Right lobe of liver (tissue), 6 donors: ENCODE measurements around the gene USF2. TPM values are rescaled to one million over a fixed set of nuclear protein-coding genes. Genes with fewer than 3 reads are reported as not detected.

Source experiments
- ATAC-seq, 4 donors: fragments of 200-7000 bp; cut with Tn5 transposase; one replicate each; pipeline ENCODE4 v1.9.1; 2020; ENCODE audit warnings: mild to moderate bottlenecking in 4 of 4, moderate library complexity in 4 of 4
- DNase-seq, 3 donors: peaks; one replicate each; pipeline ENCODE4 v3.0.0-alpha.2; 2020
- H3K27ac ChIP-seq, 3 donors: fragments of 200-600 bp; one replicate each; pipeline ENCODE4 v1.8.0; 2022
- H3K27me3 ChIP-seq, 2 donors: fragments of 200-600 bp; one replicate each; pipeline ENCODE4 v1.8.0; 2022
- H3K36me3 ChIP-seq, 4 donors: fragments of 200-600 bp; sonication (generic) in 1 of 4; one replicate each; pipeline versions ENCODE4 v1.5.1 to v1.8.0; 2017 to 2022; ENCODE audit warnings: control low read depth in 1 of 4
- H3K4me1 ChIP-seq, 4 donors: fragments of 200-600 bp; sonication (generic) in 1 of 4; one replicate each; pipeline versions ENCODE4 v1.5.1 to v1.8.0; 2017 to 2022; ENCODE audit warnings: control low read depth in 1 of 4
- H3K4me3 ChIP-seq, 3 donors: fragments of 200-600 bp; one replicate each; pipeline ENCODE4 v1.8.0; 2022
- H3K9me3 ChIP-seq, 4 donors: fragments of 200-600 bp; sonication (generic) in 1 of 4; one replicate each; pipeline versions ENCODE4 v1.5.1 to v1.8.0; 2017 to 2022; ENCODE audit warnings: control low read depth in 1 of 4
- POLR2A ChIP-seq: fragments of 450-650 bp; IDR thresholded peaks from one replicate; pipeline ENCODE4 v1.6.1; 2017; ENCODE audit warnings: antibody characterized with exemption, mild to moderate bottlenecking
- WGBS: methylation state at CpG from one replicate; pipeline ENCODE4 v1.1.6; 2018; ENCODE audit warnings: low coverage, low lambda C conversion rate; ENCODE audit not compliant: insufficient coverage; ENCODE audit errors: missing lambda C conversion rate; 5-methylcytosine and 5-hydroxymethylcytosine counted together
- intact Hi-C, 2 donors: fragments of 100-400 bp; cut with DNase I; formaldehyde crosslinking; loops; one replicate each; pipeline versions ENCODE4 v1.11.2 to v1.14.1; 2022
- total RNA-seq, 6 experiments: library from RNA; depleted of rRNA in 2 of 6; stranded (reverse); fragments of >200 nt in 2 of 6; fragmentation: NEBNext Ultra II Directional in 3 of 6; extraction: Animal tissue kit (Norgen Biotek cat#: 25700) in 3 of 6; gene quantifications; one replicate each; pipeline versions ENCODE4 v1.1.0 to v1.2.4, GENCODE V29; 2016 to 2023
- TF ChIP-seq, protein P1 (sequence below), 4 donors: fragments of 200-600 bp in 3 of 4; fragments of 450-650 bp in 1 of 4; IDR thresholded peaks; one replicate each; pipeline versions ENCODE4 v1.5.1 to v1.8.0; 2016 to 2022; ENCODE audit warnings: antibody characterized with exemption in 4 of 4, mild to moderate bottlenecking in 2 of 4
- donor health status: DM: no; HTN: yes; CAD: no.
- donor health status: DM: no; HTN: no; CAD: no.
- donor health status: DM: no; HTN: no; CAD: no.
- donor health status: DM: no; HTN: yes; CAD: no.
- donor health status: DM: no; HTN: yes; CAD: no.

USF2 gene
- total RNA-seq, 6 experiments from 2014 or later = 65.4 to 78.5 (median 75.7) TPM

DNA sequence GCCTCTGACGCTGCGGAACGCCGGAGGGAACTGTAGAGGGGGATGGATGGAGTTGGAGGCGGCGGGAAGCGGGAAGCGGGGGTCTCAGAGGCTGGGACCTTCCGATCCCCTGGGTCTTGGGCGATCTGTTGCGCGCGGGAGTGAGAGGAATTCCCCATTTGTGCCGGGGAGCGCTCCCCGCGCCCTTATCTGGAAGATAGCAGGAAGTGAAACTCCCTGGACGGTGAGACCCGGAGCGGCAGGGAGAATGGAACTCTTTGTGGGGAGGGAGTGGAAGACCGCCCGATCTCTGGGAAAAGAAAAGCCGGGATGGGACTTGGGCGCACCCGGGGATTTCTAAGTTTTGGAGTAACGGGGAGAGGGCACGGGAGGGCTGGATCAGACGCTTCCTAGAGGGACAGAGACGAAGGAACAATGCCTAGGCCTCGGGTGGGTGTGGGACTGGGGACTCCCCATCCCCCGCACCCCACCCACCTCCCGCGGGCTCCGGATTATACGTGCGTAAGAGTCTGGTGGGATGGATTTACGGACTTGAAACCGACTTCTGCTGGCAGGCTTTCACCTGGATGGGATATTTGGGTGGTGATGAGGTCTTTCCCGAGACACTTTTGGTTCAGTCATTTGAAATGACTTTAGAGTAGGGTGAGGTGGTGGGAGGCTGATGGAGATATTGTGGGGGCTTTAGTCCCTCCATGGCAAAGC, 19.5 kb upstream of the USF2 start:
- H3K27me3 ChIP-seq = no peaks in the 10 kb centered on the region
- under 1% methylated on average over 20 of the region's 39 CpGs for WGBS
- H3K4me1 ChIP-seq = peaks cover 0 to 7% (median 2%) of the 10 kb centered on the region in 4 donors
- intact Hi-C loops = no loop called here
- H3K9me3 ChIP-seq = no peaks in the 10 kb centered on the region
- TF ChIP-seq POLR2A = no peak
- TF ChIP-seq, protein P1, sequence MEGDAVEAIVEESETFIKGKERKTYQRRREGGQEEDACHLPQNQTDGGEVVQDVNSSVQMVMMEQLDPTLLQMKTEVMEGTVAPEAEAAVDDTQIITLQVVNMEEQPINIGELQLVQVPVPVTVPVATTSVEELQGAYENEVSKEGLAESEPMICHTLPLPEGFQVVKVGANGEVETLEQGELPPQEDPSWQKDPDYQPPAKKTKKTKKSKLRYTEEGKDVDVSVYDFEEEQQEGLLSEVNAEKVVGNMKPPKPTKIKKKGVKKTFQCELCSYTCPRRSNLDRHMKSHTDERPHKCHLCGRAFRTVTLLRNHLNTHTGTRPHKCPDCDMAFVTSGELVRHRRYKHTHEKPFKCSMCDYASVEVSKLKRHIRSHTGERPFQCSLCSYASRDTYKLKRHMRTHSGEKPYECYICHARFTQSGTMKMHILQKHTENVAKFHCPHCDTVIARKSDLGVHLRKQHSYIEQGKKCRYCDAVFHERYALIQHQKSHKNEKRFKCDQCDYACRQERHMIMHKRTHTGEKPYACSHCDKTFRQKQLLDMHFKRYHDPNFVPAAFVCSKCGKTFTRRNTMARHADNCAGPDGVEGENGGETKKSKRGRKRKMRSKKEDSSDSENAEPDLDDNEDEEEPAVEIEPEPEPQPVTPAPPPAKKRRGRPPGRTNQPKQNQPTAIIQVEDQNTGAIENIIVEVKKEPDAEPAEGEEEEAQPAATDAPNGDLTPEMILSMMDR (IDR thresholded peaks at IDR 0.05) = no peak
- no peak for ATAC-seq
- peaks cover 0 to 6% (median 4%) of the 10 kb centered on the region in 4 donors for H3K36me3 ChIP-seq
- H3K27ac ChIP-seq = peak overlapping the region; percentile 68 to 99 (median 98)
- peak overlapping the region; percentile 70 to 88 (median 81) for H3K4me3 ChIP-seq
- DNase-seq = no peak

DNA sequence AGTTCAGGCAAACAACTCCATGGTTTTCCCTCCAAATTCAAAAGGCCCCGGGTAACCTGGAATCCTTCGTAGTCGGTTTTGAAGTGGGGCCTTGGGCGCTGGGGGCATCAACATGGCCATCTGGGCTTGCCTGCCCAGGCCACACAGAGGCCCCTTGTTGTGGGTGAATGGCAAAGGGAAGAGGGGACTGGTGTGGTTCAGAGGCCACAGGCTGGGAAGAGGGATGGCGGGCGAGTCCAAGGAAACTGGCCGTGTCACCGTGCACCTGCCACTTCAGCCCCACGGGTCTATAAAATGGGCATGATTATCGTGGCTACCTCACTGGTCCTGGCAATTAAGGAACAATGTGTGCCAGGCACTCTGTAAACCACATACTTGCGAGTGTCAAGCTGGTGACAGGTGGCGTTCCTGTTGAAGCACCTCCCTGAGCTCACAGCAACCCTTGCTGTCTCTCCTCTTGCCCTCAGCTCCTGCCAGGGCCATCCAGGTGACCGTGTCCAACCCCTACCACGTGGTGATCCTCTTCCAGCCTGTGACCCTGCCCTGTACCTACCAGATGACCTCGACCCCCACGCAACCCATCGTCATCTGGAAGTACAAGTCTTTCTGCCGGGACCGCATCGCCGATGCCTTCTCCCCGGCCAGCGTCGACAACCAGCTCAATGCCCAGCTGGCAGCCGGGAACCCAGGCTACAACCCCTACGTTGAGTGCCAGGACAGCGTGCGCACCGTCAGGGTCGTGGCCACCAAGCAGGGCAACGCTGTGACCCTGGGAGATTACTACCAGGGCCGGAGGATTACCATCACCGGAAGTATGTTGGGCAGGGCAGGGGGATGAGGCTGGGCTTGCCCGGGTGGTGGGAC, 18.7 kb upstream of the USF2 start:
- no peaks in the 10 kb centered on the region for H3K27me3 ChIP-seq
- 34% methylated on average over 16 of the region's 34 CpGs for WGBS
- peak in 2 of 3 donors; percentile 74 to 77 for DNase-seq
- peak in 2 of 4 donors; percentile 1 to 5 for ATAC-seq
- no peaks in the 10 kb centered on the region for H3K9me3 ChIP-seq
- TF ChIP-seq POLR2A = no peak
- peak overlapping the region; percentile 70 to 88 (median 81) for H3K4me3 ChIP-seq
- intact Hi-C loops = no loop called here
- peak overlapping the region in 1 of 3 donors; percentile 98 for H3K27ac ChIP-seq
- H3K4me1 ChIP-seq = peaks cover 0 to 7% (median 2%) of the 10 kb centered on the region in 4 donors
- H3K36me3 ChIP-seq = peaks cover 0 to 14% (median 5%) of the 10 kb centered on the region in 4 donors

DNA sequence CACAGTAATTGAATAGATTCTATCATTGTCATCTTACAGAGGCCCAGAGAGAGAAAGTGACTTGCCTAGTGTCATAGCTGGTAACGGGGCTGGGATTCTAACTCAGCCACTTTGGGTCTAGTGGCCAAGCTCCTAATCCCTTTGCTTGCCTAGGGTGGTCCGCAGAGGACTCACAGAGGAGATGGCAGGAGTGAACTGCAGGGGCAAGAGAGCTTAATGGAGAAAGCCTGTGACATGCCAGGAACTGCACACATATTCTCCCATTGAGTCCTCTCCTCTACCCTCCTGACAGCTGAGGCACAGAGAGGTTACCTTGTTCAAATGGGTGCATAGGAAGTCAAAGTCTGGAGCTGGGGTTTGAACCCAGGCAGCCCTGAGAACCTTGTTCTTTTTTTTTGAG, 17.3 kb upstream of the USF2 start:
- Histone ChIP-seq H3K27ac (no peak overlapping the region), H3K27me3 (no peaks in the 10 kb centered on the region), H3K9me3 (no peaks in the 10 kb centered on the region), H3K4me3 (no peak overlapping the region), H3K36me3 (peaks cover 0 to 21% (median 5%) of the 10 kb centered on the region in 4 donors), H3K4me1 (peaks cover 0 to 7% (median 2%) of the 10 kb centered on the region in 4 donors)
- intact Hi-C loops = no loop called here
- DNase-seq (no peak), ATAC-seq (no peak)
- 93% methylated on average over 2 of the region's 2 CpGs for WGBS
- TF ChIP-seq, protein P1 (IDR thresholded peaks at IDR 0.05) = no peak
- TF ChIP-seq POLR2A = no peak

DNA sequence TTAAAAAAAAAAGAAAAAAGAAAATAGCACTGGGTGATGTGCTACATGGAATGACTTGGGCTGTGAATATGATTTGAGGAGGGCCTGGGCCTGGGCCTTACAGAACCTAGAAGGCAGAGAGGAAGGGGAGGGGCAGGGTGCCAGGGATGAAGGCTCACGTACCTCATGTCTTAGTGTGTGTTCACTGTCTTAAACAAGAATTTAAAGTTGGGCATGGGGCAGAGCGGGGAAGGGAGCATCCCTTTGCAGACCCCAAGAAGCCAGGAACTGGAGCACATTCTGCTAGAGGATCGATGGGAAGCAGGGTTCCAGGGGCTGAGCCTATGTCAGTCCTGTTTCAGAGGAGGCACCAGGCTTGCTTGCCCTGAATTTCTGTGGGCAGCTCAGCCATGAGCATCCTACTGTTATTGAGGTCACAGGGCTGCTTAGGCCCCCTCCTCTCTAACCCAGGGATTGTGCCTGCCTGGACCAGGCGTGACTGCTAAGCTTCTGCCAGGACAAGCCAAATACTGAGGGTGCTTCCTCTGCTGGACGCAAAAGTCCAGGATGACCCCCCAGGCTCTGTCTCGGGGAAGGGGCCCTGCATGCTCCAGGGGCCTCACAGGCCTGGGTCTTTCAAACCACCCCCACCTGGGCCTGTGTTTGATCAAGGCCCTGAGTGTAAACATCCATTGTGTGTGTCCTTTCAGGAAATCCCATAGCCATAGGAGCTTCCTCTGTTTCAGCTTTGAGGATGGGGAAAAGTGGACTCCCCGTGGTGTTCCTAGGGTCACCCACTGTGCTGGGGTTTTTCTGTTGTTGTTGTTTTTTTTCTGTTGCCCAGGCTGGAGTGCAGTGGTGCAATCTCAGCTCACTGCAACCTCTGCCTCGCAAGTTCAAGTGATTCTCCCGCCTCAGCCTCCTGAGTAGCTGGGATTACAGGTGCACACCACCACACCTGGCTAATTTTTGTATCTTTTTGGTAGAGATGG, 15.2 kb upstream of the USF2 start:
- Histone ChIP-seq H3K27me3 (no peaks in the 10 kb centered on the region), H3K4me3 (no peak overlapping the region), H3K4me1 (peaks cover 0 to 6% (median 2%) of the 10 kb centered on the region in 4 donors), H3K36me3 (peaks cover 0 to 21% (median 5%) of the 10 kb centered on the region in 4 donors), H3K9me3 (no peaks in the 10 kb centered on the region), H3K27ac (no peak overlapping the region)
- TF ChIP-seq, protein P1 (IDR thresholded peaks at IDR 0.05) = no peak
- TF ChIP-seq POLR2A = no peak
- WGBS = 42% methylated on average over 2 of the region's 9 CpGs
- intact Hi-C loops = no loop called here
- ATAC-seq = no peak
- peak in 1 of 3 donors; percentile 39 for DNase-seq
